Thoracic aorta (tissue), 2 donors: ENCODE measurements around the gene MGST1. TPM values are rescaled to one million over a fixed set of nuclear protein-coding genes. Genes with fewer than 3 reads are reported as not detected.

Experiments
- ATAC-seq: fragments of 150-250 bp; one replicate; pipeline ENCODE4 v1.8.0; 2017; ENCODE audit warnings: low read depth; ENCODE audit not compliant: insufficient number of reproducible peaks, low FRiP score
- DNase-seq: peaks from one replicate; pipeline ENCODE4 v3.0.0-alpha.2; 2020; ENCODE audit warnings: low spot score
- H3K27ac ChIP-seq, 2 donors: fragments of 200-600 bp; sonication (generic); 1 replicate in 1 of 2; 2 replicates in 1 of 2; pipeline ENCODE4 v1.5.1; 2016; ENCODE audit warnings: mild to moderate bottlenecking in 2 of 2, moderate library complexity in 2 of 2
- H3K27me3 ChIP-seq: fragments of 200-600 bp; sonication (generic); replicated peaks from 2 replicates; pipeline ENCODE4 v1.6.0; 2016; ENCODE audit warnings: mild to moderate bottlenecking; ENCODE audit not compliant: insufficient read depth
- H3K36me3 ChIP-seq: fragments of 200-600 bp; sonication (generic); one replicate; pipeline ENCODE4 v1.5.1; 2016
- H3K4me1 ChIP-seq, 2 donors: fragments of 200-600 bp; sonication (generic); 1 replicate in 1 of 2; 2 replicates in 1 of 2; pipeline versions ENCODE4 v1.5.1 to v1.6.0; 2016; ENCODE audit warnings: low read depth in 2 of 2, mild to moderate bottlenecking in 1 of 2; ENCODE audit not compliant: control insufficient read depth in 1 of 2
- H3K4me3 ChIP-seq: fragments of 200-600 bp; sonication (generic); 2 replicates; pipeline ENCODE4 v1.5.1; 2016; ENCODE audit warnings: mild to moderate bottlenecking
- H3K9me3 ChIP-seq: fragments of 200-600 bp; sonication (generic); 2 replicates; pipeline ENCODE4 v1.5.1; 2016
- total RNA-seq, 2 donors: library from RNA; depleted of rRNA; stranded (reverse); fragments of >200 nt; gene quantifications; one replicate each; pipeline versions ENCODE4 v1.1.0 to v1.2.3, GENCODE V29; 2016
- TF ChIP-seq, protein P1 (sequence below): fragments of 200-600 bp; sonication (generic); IDR thresholded peaks from one replicate; pipeline ENCODE4 v1.5.1; 2019; ENCODE audit warnings: antibody characterized with exemption

Gene MGST1
- total RNA-seq, 2 donors from 2014 or later: 18.5 to 51.1 TPM

DNA sequence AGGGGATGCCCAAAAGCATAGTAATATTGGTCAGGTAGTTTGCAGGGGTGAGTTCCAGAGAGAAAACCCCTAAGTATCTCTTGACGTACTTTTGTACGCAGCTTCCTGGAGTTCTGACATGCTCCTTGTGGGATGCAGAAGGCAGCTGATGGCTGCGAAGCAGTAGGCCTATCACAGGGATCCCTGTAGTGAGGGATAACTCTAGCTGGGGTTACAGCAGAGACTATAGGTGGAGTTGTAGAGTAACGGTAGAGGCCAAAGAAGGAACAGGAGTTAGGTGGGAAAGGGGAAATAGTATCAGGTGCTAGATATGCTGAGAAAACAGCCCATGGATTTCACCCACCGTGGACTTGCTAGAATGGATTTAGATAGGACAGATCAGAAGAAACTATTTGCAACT, 37.3 kb downstream of the MGST1 start:
- TF ChIP-seq, protein P1, sequence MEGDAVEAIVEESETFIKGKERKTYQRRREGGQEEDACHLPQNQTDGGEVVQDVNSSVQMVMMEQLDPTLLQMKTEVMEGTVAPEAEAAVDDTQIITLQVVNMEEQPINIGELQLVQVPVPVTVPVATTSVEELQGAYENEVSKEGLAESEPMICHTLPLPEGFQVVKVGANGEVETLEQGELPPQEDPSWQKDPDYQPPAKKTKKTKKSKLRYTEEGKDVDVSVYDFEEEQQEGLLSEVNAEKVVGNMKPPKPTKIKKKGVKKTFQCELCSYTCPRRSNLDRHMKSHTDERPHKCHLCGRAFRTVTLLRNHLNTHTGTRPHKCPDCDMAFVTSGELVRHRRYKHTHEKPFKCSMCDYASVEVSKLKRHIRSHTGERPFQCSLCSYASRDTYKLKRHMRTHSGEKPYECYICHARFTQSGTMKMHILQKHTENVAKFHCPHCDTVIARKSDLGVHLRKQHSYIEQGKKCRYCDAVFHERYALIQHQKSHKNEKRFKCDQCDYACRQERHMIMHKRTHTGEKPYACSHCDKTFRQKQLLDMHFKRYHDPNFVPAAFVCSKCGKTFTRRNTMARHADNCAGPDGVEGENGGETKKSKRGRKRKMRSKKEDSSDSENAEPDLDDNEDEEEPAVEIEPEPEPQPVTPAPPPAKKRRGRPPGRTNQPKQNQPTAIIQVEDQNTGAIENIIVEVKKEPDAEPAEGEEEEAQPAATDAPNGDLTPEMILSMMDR: no peak
- no peaks in the 10 kb centered on the region for H3K4me1 ChIP-seq
- H3K36me3 ChIP-seq: no peaks in the 10 kb centered on the region
- H3K4me3 ChIP-seq: no peak overlapping the region
- H3K27me3 ChIP-seq: no peaks in the 10 kb centered on the region
- H3K9me3 ChIP-seq: no peaks in the 10 kb centered on the region
- DNase-seq (no peak), ATAC-seq (no peak)
- H3K27ac ChIP-seq: no peak overlapping the region

DNA sequence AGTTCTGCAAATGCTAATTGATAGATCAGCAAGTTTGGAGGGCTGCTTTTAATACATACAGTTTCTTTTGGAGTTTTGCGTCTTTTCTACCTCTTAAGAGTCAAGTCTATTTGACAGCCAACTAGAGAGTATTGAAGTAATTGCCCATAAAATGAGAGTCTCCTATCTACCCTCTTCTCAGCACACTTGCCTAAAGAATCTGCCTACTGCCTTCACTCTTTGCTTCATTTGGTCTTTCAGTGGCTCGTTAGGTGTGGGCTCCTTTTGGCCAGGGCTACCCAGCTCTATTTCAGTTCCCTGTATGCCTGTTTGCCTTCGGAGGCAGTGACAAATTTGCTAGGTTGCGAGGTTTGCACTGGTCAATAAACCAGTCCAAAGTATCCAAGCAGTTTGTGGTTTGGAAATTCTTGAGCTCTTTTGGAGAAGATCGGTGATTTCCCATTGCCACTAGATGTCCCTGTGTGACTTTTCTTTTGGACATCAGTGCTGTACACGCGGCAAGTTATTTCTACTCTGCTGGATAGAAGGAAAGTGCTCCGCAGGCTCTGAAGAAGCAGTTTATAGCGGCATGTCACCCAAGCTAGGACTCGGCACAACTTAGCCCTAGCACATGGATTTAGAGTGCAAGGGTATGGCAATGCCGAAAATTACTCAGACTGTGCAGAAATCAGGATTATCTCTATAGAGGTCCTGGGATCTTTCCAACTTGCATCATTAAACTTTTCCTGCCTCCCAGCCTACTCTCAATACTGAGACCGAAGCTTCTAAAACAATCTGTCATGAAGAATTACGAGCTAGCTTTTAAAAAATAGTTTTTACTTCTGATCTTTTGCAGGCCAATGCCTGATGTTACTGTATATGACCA, 38.6 kb downstream of the MGST1 start:
- Histone ChIP-seq H3K9me3 (no peaks in the 10 kb centered on the region), H3K27ac (no peak overlapping the region)
- TF ChIP-seq, protein P1: peak; percentile 32

DNA sequence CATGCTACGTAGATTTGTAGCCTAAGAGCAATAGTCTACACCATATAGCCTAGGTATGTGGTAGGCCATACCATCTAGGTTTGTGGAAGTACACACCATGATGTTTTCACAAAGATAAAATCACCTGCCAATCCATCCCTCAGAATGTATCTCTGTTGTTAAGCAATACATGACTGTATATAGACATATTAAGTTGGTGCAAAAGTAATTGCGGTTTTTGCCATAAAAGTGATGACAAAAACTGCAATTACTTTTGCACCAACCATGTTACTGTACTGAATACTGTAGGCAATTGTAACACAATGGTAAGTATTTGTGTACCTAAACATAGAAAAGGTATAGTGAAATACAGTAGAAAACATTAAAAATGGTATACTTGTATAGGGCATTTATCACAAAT, 40.5 kb downstream of the MGST1 start:
- H3K4me3 ChIP-seq: no peak overlapping the region
- DNase-seq: no peak
- H3K27me3 ChIP-seq: no peaks in the 10 kb centered on the region
- no peaks in the 10 kb centered on the region for H3K9me3 ChIP-seq
- no peak overlapping the region for H3K27ac ChIP-seq
- ATAC-seq: no peak
- TF ChIP-seq, protein P1: no peak
- H3K36me3 ChIP-seq: no peaks in the 10 kb centered on the region
- no peaks in the 10 kb centered on the region for H3K4me1 ChIP-seq

More for the DNA sequence above, 38.6 kb downstream of the MGST1 start:
- Histone ChIP-seq H3K27me3 (no peaks in the 10 kb centered on the region), H3K4me3 (peak overlapping the region; percentile 52), H3K36me3 (no peaks in the 10 kb centered on the region), H3K4me1 (no peaks in the 10 kb centered on the region)
- ATAC-seq (peak; percentile 74), DNase-seq (no peak)

DNA sequence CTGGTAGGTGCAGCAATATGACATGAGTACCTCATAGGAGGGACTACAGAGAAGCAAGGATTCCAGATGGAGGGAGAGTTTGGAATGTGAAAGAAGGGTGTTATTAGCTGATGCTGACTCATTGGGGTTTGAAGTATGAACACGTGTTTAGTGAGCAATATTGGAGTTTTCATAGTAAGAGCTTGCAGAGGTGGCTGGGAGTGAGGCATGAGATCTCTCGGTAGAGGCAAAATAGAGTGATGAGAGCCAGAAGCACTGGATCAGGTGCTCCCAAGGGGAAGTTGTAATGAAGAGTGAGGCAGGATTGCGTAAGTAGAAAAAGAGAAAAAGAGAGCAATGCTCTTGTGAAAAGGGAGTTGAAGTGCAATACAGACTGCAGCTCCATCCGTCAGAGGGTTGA, 42.1 kb downstream of the MGST1 start:
- Histone ChIP-seq H3K4me3 (no peak overlapping the region), H3K36me3 (no peaks in the 10 kb centered on the region), H3K27ac (no peak overlapping the region), H3K27me3 (no peaks in the 10 kb centered on the region), H3K4me1 (no peaks in the 10 kb centered on the region), H3K9me3 (no peaks in the 10 kb centered on the region)
- TF ChIP-seq, protein P1: no peak
- ATAC-seq: no peak
- no peak for DNase-seq

DNA sequence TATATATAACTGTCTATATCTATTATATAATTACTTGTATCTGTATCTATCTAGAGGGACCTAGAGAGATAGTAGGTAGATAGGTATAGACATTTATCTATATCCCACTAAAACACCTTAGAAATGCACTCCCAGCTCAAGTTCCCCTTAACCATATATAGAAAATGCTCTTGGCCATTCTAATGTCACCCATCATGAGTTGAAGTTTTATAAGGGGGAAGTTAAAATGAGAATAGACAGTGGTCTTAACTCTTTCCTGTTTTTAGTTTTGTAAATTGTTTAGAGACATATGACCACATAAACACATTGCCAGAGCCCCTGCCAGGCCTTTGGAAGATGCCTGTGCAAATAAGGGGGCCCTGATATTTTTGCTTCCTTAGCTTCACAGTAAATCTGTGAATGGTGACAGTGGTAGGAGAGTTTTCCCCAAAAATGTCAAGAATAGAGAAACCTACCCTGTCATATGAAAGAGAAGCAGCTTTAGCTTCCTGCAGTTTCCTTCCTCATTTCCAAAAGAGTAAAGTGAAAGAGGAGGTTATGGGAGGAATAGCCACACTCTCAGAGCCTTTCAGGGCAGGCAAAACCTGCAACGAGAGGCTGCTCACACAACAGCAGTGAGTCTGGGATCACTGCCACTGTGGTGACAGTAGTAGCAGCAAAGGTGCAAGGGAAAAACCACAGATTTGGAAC, 45.5 kb downstream of the MGST1 start:
- DNase-seq (no peak), ATAC-seq (no peak)
- H3K36me3 ChIP-seq: no peaks in the 10 kb centered on the region
- TF ChIP-seq, protein P1: no peak
- H3K4me3 ChIP-seq: no peak overlapping the region
- no peaks in the 10 kb centered on the region for H3K27me3 ChIP-seq
- no peak overlapping the region for H3K27ac ChIP-seq
- H3K9me3 ChIP-seq: no peaks in the 10 kb centered on the region
- H3K4me1 ChIP-seq: no peaks in the 10 kb centered on the region
